GM12801 (cell line): Measurements from ENCODE around the gene QDPR.

Experiments
- CTCF ChIP-seq: IDR thresholded peaks from one replicate; pipeline ENCODE4 v1.5.1; 2011; ENCODE audit warnings: control low read depth; ENCODE audit not compliant: insufficient read length; ENCODE audit errors: extremely low read depth

Gene QDPR

GRCh38 chr4:17469931-17470674 lies 41.8 kb downstream of the QDPR start:
- no peak for TF ChIP-seq CTCF

- TF ChIP-seq CTCF, result no peak
These were observed 43.2 kb downstream of the QDPR start for GRCh38 chr4:17468619-17469221.

- no peak for TF ChIP-seq CTCF
These were observed 48.3 kb downstream of the QDPR start for GRCh38 chr4:17463606-17464005.

GRCh38 chr4:17450269-17450804 lies 61.6 kb downstream of the QDPR start:
- no peak for TF ChIP-seq CTCF

- no peak for TF ChIP-seq CTCF
These were observed 63.2 kb downstream of the QDPR start for GRCh38 chr4:17448689-17449088.

- TF ChIP-seq CTCF, result no peak
These were observed 64.1 kb downstream of the QDPR start for GRCh38 chr4:17447675-17448298.

- no peak for TF ChIP-seq CTCF
These were observed 64.8 kb downstream of the QDPR start for GRCh38 chr4:17447056-17447455.
